GM10847 (cell line): Measurements from ENCODE around the gene DENND4C.

ENCODE experiments used
- POLR2A ChIP-seq: IDR thresholded peaks from 2 replicates; pipeline ENCODE4 v1.6.1; 2011; ENCODE audit not compliant: insufficient read length; ENCODE audit errors: extremely low read depth

Gene DENND4C

DNA sequence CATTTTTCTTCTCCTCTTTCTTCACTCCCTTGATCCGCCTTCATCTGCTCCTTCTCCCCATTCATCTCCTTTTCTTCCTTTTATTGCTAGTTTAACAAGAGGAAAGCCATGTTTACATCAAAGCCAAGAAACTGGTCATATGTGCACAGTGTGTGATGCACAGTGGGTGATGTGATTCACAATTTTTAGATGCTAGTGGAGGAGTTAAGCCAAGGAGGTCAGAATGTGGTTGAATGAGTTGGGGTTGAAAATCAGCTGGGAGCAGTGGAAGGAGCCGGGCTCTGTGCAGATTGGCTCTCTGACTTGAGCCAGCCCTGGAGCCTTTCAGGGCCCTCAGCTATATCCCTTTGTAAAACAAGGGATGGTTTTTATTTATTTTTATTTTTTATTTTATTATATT is 185.7 kb downstream of the DENND4C start:
- TF ChIP-seq POLR2A, result no peak

GRCh38 chr9:19420877-19421276 is 190.4 kb downstream of the DENND4C start:
- no peak for TF ChIP-seq POLR2A
